GM18498 (cell line): ENCODE results near the gene TRAF3.
"Not testable (repeated sequence)": the region's sequence is repeated elsewhere in the genome, so short reads cannot be mapped to it uniquely, and the experiment has no call there.

Experiments
- ATAC-seq: cut with Tn5 transposase; IDR thresholded peaks from one replicate; pipeline ENCODE4 v1.9.1; 2021; ENCODE audit warnings: mild to moderate bottlenecking, moderate library complexity; ENCODE audit not compliant: unreplicated experiment

Gene TRAF3

DNA sequence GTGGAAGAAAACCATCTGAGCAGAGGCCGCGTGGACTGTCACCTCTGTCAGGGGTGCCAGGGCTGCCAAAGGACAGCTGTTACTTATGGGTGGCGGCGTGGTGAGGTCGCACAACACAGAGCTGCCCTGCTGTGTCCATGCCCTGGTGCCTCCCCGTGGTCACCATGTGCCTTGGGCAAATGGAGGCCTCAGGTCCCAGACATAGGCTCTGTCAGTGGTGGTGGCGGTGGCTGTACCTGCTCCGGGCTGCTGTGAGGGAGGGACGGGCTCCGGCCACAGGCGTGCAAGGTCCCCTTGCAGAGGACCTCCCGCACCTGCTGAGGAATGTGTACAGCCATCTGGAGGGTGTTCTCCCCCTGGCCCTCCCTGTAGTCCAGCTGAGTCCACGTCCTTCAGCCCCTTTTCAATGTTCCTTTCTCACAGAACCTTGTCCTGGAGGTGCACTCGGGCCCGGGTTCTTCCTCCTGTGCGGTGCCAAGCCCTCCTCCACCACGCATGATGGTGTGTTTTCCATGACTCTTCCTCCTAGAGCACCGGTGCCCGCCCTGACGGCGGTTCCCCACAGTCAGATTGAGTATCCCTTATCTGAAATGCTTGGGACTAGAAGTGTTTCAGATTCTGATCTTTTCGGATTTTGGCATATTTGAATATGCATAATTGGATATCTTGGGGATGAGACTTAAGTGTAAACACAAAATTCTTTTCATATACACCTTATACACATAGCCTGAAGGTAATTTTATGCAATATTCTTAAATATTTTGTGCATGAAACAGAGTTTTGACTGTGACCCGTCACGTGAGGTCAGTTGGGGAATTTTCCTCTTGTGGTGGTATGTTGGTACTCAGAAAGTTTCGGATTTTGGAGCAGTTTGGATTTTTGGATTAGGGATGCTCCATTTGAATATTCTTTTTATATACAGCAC is 49.8 kb downstream of the TRAF3 start:
- ATAC-seq: no peak

DNA sequence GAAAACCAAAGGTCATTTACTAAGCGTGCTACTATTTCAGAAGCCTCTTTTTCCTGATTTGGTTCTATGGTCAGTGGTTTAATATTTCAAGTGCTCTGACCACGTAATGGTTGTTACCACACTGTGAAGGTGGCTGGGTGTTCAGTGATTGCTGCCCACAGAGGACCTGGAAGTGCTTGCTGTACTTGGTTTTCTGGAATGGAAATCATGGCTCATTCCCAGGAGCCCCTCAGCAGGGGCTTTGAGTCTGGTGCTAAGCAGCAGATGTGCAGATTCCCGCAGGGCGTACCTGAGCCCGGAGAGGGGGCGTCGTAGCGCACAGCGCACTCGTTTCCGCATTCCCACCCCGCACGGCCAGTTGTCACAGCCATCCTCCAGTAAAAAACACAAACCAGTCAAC is 50.5 kb downstream of the TRAF3 start:
- ATAC-seq: no peak

DNA sequence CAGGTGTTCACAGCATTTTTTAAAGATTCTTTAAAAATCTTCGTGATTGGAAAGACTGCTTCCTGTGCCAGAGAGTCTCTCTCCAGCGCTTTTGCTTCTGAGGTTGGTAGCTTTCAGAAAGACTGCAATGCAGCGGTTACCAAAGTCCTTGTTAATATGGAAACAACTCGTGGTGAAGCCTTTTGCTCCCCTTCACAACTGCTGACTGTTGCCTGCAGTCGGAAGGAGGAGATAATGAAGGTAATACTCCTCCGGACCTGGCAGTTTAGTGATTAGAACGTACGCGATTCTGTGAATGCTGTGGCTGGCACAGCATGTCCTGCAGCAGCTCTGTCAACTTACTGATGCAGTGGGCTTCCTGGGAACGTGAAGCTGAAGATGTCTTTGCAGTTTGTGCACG is 50.9 kb downstream of the TRAF3 start:
- ATAC-seq: no peak

DNA sequence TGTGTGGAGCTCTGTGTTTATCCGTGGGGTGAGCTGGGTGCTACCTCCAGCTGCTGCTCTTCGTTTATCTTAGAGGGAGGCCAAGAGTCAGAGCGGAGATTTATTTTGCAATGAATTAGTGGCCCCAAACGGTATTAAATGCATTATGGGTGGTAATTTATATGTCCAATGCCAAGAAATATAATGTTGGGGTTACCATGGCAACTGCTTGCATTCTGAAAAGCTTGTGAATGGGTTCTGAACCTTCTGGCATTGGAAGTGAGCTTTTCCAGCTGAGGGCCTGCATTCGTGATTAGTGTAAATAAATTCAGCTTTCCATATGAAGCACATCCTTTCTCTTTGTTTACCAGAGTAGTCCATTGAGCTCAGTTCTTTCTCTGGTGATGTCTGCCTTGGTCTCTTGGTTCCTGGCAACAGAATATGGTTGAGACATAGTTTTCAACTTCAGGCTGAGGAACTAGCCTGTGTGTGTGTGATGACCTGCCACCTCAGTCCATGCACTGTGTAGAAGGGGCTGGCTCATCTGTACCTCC is 51.8 kb downstream of the TRAF3 start:
- no peak for ATAC-seq

DNA sequence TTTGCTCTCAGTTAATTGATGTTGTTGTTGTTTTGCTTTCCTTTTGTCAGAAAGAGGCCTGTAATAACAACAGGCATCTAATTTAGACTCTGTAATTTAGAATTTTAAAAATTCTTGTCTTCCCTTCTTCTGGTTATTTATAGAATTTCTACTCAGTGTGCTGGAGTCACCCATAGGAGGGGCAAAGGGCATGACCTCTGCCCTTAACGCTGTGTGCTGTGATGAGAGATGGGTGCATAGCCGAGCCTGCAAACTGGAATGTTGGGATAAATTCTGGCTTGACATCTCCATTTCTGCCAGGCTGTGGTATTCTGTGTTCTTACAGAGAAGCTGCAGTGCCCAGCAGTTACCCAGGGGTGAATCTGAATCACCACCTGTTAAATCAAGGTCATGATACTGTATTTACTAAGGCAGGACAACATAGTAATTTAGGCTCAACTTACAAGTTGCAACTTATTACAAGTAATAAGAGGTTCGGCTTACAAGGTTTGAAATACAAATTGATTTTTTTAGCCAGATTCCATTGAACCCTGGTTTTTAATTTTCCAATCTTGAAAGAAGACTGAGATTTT is 53.3 kb downstream of the TRAF3 start:
- ATAC-seq: no peak

DNA sequence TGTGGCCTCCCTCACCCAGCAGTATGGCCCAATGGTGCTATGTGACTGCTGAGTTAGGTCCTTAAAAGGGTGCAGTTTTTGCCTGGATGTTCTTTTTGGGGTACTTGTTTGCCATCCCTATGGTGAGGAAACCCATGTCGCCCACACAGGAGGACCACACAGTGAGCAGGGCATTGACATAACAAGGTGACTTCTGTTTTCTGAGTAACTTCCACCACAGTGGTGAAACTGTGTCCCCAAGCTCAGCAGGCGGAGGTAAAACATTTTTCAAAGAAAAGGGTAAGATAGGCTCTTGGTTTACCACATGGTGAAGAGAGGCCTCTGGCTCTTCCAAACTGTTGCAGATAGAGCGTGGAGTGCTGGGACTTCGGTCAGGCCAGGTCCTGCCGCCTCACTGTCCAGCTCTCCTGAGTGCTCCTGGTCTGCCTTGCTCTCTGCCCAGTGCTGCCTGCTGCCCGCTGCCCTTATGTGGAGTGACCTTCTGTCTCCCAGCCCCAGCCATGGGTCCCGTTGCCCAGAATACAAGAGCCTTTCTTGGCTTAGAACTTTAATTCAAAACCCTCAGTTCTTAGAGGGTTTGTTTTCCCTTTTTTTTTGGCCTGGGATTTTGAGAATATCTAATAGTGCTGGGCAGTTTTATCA is 54.0 kb downstream of the TRAF3 start:
- ATAC-seq: no peak

DNA sequence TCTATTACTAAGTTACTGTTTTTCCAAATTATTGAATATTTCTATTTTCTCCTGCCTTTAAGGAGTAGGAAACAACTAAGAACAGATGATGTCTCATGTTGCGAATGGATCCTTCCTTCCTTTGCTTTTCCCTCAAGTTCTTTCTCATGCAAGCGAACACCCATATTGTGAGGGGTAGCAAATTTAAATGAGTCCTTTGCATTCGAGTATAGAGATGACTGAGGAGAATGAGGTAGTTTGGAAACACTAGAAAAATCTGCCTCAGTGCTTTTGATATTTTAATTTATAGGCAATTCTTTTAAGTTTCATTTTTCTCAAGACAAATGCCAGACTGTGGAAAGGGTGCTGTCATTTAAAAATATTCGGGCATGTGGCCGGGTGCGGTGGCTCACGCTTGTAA is 56.1 kb downstream of the TRAF3 start:
- no peak for ATAC-seq

DNA sequence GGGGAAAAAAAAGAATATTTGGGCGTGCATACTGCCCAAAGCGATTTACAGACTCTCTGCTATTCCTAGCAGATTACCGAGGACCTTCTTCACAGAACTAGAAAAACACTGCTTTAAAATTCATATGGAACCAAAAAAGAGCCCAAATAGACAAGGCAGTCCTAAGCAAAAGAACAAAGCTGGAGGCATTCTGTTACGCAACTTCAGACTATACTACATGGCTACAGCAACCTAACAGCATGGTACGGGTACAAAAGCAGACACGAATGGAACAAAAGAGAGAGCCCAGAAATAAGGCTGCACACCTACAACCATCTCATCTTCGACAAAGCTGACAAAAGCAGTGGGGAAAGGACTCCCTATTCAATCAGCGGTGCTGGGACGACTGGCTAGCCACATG is 56.7 kb downstream of the TRAF3 start:
- ATAC-seq: no peak

DNA sequence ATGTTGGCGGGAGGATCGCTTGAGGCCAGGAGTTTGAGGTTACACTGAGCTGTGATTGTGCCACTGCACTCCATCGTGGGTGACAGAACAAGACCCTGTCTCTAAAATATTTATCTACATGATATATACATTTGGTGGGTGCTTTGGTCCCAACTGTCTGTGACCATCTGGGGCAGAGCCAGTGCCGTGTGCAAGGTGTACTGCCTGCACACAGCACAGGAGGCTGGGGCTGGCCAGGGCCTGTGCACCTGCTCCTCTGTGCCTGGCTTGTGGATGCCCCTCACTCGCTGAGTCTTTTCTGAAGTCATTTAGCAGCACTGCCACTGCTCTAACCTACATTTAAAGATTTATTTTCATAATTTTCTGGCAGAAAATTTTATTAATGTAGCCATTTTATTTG is 58.7 kb downstream of the TRAF3 start:
- no peak for ATAC-seq

DNA sequence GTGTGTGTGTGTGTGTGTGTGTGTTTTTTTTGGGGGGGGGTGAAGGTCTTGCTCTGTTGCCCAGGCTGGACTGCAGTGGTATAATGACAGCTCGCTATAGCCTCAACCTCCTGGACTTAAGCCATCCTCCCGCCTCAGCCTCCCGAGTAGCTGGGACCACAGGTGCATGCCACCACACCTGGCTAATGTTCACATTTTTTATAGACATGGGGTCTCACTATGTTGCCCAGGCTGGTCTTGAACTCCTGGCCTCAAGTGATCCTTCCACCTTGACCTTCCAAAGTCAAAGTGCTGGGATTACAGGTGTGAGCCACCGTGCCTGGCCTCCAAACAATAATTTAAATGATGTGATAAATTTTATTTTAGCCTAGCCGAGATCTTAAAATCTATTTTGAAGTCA is 59.9 kb downstream of the TRAF3 start:
- ATAC-seq: not testable (repeated sequence)

DNA sequence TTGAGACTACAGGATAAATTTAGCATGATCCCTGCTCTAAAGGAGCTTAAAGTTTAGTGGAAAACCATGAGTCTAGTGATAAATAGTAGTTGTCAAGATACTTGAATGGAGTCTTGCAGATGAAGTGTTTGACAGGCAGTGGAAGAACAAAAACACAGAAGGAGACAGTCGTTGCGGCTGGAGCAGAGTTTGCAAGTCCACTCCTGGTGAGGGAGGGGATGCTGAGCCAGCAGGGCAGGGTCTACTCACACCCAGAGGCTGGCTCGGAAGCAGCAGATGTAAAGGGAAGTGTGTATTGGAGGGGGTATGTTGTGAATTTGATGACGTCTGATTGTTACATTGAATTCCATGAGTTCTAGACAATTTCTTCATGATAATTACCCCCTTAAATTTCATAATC is 61.3 kb downstream of the TRAF3 start:
- ATAC-seq: no peak

DNA sequence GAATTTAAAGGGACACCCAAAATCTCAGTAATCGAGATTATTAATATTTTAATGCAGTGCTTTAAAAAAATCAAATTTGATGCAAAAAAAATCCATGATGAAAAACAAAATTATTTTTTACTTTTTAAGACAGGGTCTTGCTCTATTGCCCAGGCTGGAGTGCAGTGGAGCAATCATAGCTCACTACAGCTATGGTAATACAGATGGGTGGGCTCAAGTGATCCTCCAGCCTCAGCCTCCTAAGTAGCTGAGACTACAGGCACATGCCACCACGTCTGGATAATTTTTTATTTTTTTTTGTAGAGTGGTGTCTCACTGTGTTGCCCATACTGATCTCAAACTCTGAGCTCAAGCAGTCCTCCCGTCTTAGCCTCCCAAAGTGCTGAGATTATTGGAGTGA is 62.9 kb downstream of the TRAF3 start:
- no peak for ATAC-seq

DNA sequence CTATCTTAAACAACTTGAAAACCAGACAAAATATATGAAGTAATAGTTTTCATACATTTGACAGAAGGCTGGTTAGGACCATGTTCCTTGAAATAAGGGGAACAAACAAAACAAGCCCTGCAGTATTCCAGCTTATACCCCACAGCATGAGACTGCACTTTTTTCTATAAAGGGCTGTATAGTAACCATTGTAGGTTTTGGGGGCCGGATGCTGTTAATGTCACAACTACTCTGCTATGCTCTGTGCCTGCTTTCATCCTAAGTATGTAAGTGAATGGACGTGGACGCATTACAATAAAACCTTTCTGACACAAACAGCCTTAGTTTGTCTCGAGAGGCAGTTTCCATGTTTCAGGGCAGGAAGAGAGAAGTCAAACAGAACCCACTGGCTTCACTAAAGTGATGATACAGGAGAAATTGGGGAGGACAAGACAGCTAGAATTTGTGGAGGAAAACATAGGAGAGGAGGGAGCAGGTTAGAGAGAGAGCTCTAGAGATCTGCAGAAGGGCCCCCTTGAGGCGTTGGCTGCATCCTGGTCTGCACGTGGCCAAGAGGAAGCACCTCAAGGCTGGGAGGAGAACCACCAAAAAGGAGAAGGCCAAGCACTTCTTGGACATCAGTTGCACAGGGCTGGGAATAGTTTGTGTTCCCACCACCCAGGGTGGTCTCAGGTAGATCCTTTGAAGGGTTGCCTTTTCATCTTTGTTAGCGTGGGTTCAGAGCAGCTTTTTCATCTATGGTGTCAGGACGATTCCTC is 63.7 kb downstream of the TRAF3 start:
- ATAC-seq: no peak

DNA sequence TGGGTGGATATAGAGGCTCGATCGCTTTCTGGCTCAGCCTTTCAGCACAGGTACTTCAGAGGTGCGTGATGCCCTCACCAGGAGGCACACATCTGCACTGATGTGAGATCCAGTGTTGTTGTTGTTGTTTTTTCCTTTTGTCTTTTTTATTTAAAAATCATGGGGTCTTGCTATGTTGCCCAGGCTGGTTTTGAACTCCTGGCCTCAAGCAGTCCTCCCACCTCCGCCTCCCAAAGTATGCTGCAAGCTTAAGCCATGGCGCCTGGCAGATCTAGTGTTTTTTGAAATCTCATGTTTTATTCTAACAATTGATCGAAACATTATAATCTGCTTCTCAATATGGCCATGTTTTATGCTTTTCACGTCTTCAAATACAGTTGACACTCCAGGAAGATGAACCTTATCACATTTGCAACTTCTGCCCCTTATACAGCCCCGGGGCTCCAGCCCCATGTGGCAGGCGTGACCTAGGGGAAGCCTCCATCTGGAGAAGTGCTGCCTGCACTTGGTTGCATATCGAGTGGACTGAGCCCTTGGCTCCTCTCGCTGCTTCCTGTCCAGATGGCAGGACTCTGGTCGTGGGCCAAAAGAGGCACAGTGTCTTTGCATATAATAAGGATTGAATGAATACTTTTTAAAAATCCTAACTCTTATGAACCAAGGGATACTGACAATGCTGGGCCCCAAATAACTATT is 71.7 kb downstream of the TRAF3 start:
- ATAC-seq: no peak

DNA sequence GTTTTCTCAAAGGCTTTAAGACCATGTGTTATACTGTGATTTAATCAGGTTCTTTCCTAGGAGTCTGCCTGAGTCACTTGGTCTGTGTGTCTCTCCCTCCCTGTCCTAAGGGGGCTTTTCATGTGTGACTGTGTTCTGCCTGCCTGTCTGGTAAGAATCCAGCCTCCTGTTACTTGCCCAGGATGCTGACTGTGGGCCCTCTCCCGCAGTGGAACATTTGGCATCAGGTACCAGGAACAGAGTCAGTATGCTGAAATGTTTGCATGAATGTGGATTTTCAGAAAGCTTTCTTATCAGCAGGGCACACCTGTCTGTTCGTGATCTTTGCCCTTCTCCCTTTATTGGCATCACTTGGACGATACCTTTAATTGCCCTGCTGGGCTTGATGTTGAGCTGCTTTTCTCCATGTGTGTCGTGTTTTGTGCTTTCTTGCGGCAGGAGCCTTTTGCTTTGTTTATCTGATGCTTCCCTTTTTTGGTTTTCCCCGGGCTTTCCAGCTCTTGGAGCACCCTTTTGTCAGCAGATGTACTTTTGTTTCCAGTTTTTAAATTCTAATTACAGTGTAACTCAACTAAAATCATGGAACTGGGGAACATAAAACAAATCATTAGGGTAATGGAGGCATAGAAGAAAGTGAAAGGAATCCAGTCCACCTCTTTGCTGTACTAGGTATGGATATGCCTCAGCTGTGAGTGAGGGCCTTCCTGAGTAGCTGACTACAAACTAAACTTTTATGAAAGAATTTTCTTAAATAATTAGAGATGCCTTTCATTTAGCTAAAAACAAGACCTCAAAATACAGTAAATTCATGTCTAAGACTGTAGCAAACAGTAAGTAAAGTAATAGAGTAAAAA is 72.5 kb downstream of the TRAF3 start:
- ATAC-seq: no peak

DNA sequence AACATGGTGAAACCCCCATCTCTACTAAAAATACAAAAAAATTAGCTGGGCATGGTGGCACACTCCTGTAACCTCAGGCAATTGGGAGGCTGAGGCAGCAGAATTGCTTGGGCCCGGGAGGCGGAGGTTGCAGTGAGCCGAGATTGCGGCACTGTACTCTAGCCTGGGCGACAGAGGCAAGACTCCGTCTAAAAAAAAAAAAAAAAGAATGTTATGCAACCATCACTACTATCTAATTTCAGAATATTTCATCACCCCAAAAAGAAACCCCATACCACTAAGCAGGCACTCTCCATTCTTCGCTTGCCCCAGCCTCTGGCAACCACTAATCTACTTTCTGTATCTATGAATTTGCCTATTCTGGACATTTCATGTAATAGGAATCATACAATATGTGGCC is 76.4 kb downstream of the TRAF3 start:
- ATAC-seq: no peak

DNA sequence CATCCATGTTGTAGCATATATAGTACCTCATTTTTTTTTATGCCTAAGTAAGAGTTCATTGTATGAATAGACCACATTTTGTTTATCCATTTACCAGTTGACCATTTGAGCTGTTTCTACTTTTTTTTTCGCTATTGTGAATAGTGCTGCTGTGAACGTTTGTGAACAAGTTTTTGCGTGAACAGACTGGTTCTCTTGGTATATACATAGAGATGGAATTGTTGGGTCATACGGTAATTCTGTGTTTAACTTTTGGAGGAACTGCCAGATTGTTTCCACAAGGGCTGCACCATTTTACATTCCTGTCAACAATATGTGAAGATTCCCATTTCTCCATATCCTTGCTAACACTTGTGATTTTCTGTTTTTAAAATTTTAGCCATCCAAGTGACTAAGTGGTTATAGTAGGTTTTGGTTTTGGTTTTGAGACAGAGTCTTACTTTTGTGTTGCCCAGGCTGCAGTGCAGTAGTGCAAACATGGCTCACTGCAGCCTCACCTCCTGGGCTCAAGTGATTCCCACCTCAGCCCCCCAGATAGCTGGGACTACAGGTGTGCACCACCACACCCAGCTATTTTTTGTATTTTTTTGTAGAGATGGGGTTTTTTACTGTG is 76.9 kb downstream of the TRAF3 start:
- no peak for ATAC-seq

DNA sequence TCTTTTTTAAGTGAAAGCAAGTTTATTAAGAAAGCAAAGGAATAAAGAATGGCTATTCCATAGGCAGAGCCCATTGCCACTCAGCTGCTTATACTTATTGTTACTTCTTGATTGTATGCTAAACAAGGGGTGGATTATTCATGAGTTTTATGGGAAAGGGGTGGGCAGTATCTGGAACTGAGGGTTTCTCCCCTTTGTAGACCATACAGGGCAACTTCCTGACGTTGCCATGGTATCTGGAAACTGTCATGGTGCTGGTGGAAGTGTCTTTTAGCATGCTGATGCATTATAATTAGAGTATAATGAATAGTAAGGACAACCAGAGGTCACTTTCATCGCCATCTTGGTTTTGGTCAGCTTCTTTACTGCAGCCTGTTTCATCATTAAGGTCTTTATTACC is 78.9 kb downstream of the TRAF3 start:
- no peak for ATAC-seq

DNA sequence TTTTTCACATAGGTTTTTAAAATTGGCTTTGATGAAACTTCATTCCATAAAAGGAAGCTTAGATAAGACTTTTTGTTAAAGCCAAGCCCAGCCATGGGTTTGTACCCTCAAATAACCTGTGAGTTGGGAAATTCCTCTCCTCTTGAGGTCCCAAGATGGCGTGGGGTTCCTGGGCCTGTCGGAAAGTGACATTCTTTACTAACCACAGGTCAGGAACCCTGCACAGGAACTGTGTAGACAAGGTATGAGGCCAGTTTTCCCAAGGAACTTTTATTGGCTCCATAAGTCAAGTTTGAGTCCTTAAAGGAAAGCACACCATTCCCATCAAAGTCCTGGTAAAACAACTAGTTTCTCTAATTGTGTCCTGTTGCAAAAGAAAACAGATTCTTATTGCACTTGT is 80.2 kb downstream of the TRAF3 start:
- no peak for ATAC-seq
